Neural cell (in vitro differentiated cells): ENCODE data around the gene MED20.

Source experiments
- CTCF ChIP-seq: fragments of 450-650 bp; IDR thresholded peaks from 2 replicates; pipeline ENCODE4 v1.5.1; 2014; ENCODE audit warnings: antibody characterized with exemption, mild to moderate bottlenecking, moderate library complexity; ENCODE audit not compliant: poor library complexity, severe bottlenecking
- MXI1 ChIP-seq: fragments of 450-650 bp; conservative IDR thresholded peaks from 2 replicates; pipeline ENCODE4 v1.6.1; 2014; ENCODE audit warnings: antibody characterized with exemption, mild to moderate bottlenecking; ENCODE audit not compliant: poor library complexity, severe bottlenecking
- POLR2AphosphoS5 ChIP-seq: IDR thresholded peaks from 2 replicates; pipeline ENCODE4 v1.6.1; 2012
- REST ChIP-seq: IDR thresholded peaks from 2 replicates; pipeline ENCODE4 v1.6.1; 2012; ENCODE audit warnings: borderline replicate concordance

- TF ChIP-seq REST (no peak), CTCF (no peak), POLR2AphosphoS5 (no peak), MXI1 (no peak)
Measured at GRCh38 chr6:41922154-41922553, 1.2 kb upstream of the MED20 start.
